ENCODE data around the gene TLR7. TPM values are rescaled to one million over a fixed set of nuclear protein-coding genes. Genes with fewer than 3 reads are reported as not detected.

TLR7 gene
- total and polyA plus RNA-seq, 2 donors from 2014 or later, result 0.52 to 1.7 TPM

DNA sequence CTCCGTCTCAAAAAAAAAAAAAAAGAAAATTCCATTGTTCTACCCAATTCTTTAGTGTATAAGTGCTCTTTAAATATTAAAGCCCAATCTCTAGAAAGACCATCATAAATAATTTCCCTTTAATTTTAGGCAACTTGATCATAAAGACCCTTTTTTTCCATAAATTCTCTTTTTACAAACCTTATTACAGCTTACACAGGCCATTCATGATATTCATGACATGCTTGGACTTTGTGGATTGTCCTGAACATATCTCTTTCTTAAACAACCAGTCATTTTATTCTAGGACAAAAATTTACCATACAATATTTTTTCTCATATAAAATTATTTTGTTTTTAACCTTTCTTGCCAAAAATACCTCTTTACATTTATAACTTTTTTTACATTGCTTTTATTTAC lies 70.1 kb downstream of the TLR7 start:
- Histone ChIP-seq H3K9ac (ENCODE audit: low read length in 3 of 3) (no peak overlapping the region), H3K4me1 (ENCODE audit: control insufficient read depth in 2 of 3, insufficient read depth in 2 of 3, low read depth in 1 of 3, low read length in 3 of 3) (no peaks in the 10 kb centered on the region), H3K36me3 (ENCODE audit: control insufficient read depth in 2 of 3, insufficient read depth in 3 of 3, low read length in 3 of 3) (no peaks in the 10 kb centered on the region), H3K27me3 (ENCODE audit: control insufficient read depth, insufficient read depth, low read length) (no peaks in the 10 kb centered on the region), H3K4me3 (ENCODE audit: low read length in 3 of 3) (no peak overlapping the region), H3K27ac (ENCODE audit: low read depth in 2 of 2, low read length in 2 of 2) (no peak overlapping the region), H3K9me3 (ENCODE audit: control insufficient read depth in 2 of 3, insufficient read depth in 1 of 3, low read length in 3 of 3) (no peaks in the 10 kb centered on the region)
- no peak for FAIRE-seq
- intact Hi-C loops (cut with DNase I), result no loop called here
- no peak for DNase-seq
- TF ChIP-seq, protein P1, sequence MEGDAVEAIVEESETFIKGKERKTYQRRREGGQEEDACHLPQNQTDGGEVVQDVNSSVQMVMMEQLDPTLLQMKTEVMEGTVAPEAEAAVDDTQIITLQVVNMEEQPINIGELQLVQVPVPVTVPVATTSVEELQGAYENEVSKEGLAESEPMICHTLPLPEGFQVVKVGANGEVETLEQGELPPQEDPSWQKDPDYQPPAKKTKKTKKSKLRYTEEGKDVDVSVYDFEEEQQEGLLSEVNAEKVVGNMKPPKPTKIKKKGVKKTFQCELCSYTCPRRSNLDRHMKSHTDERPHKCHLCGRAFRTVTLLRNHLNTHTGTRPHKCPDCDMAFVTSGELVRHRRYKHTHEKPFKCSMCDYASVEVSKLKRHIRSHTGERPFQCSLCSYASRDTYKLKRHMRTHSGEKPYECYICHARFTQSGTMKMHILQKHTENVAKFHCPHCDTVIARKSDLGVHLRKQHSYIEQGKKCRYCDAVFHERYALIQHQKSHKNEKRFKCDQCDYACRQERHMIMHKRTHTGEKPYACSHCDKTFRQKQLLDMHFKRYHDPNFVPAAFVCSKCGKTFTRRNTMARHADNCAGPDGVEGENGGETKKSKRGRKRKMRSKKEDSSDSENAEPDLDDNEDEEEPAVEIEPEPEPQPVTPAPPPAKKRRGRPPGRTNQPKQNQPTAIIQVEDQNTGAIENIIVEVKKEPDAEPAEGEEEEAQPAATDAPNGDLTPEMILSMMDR (IDR thresholded peaks at IDR 0.05; ENCODE audit: borderline replicate concordance, extremely low read depth, insufficient read depth), result no peak

Other genes starting within 250 kb of the TLR7 start
- 36.1 TPM for gene PRPS2, start 75.7 kb upstream of the TLR7 start, total RNA-seq
- 38.4 TPM for gene PRPS2, start 75.7 kb upstream of the TLR7 start, polyA plus RNA-seq (ENCODE audit: insufficient read depth, low read depth, low replicate concordance)
- gene TLR8, start 39.5 kb downstream of the TLR7 start, total RNA-seq, result 3.1 TPM
- not detected for gene TLR8, start 39.5 kb downstream of the TLR7 start, polyA plus RNA-seq (ENCODE audit: insufficient read depth, low read depth, low replicate concordance)
- 2,421 TPM for gene TMSB4X, start 108.0 kb downstream of the TLR7 start, total RNA-seq
- 3,432 TPM for gene TMSB4X, start 108.0 kb downstream of the TLR7 start, polyA plus RNA-seq (ENCODE audit: insufficient read depth, low read depth, low replicate concordance)
- gene FAM9C, start 177.5 kb downstream of the TLR7 start, total RNA-seq, result not detected
- not detected for gene FAM9C, start 177.5 kb downstream of the TLR7 start, polyA plus RNA-seq (ENCODE audit: insufficient read depth, low read depth, low replicate concordance)